Activated CD4-positive, alpha-beta T cell treated with anti-CD3 and anti-CD28 coated beads, Interleukin-10, Interleukin-2, amounts not matched to agents 100 ng/mL and 50 ng/mL, durations not matched to agents 16 hours and 8 hours (primary cell): ENCODE data around the gene HOXD8.

Experiments used
- DNase-seq: peaks from one replicate; pipeline ENCODE4 v3.0.0-alpha.2; 2020

Gene HOXD8

GRCh38 chr2:176147800-176148496 lies 18.4 kb downstream of the HOXD8 start:
- DNase-seq: no peak

DNA sequence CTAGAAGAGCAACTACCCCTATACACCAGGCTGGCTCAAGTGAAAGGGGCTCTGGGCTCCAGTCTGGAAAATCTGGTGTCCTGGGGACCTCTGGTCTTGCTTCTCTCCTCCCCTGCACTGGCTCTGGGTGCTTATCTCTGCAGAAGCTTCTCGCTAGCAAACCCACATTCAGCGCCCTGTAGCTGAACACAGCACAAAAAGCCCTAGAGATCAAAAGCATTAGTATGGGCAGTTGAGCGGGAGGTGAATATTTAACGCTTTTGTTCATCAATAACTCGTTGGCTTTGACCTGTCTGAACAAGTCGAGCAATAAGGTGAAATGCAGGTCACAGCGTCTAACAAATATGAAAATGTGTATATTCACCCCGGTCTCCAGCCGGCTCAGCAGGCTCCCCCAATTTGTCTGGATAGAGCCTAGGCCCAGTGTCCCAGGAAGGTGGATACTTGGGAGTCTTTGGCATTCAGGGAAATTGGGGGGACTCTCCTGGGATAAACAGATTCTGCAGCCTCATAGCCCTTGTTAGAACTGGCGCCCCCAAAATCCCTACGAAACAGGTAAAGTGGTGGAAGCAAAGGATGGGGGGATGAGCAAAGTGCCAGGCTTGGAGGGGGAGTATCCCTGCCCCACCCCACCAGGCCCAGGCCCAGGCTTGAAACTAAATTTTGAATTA lies 19.4 kb downstream of the HOXD8 start:
- DNase-seq: no peak

- no peak for DNase-seq
Observed at GRCh38 chr2:176149481-176149938, 20.0 kb downstream of the HOXD8 start.

- DNase-seq: no peak
Observed at GRCh38 chr2:176149939-176150583, 20.6 kb downstream of the HOXD8 start.

DNA sequence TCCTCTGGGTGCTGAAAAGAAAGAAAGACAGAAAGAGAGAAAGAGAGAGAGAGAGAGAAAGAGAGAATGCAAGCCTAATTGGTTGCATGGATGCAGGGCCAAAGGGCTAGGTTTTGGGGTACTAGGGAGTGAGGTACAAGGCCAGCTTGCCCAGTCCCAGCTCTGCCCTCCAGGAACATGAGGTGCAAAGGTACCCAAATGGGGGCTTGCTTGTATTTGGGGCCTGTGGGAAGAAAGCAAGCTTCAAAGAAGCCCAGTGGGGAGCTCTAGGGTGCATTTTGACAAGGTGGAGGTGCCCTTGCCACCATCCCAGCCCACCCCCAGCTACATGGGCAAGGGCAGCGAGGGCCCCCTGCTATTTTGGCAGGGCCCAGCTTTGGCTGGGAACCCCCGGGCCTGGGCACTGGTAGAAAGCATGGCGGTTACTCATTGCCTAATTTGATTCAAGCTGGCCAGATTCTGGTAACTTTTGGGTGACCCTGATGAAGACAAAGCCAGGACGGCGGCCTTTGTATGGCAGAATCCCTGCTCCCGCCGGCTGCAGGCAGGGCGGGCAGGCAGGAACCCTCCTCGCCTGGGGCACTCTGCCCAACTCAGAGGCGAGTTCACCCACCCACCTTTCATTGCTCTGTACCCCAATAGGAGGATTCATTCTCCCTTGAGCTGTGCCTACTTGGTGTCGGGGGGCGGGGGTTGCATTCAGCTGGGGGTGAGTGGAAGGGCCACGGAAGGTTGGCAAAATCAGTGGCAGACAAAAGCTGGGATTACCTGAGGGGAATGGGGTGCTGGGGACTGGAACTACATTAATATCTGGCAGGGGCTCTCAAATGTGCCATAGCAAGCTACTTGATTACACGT lies 21.3 kb downstream of the HOXD8 start:
- DNase-seq: no peak

DNA sequence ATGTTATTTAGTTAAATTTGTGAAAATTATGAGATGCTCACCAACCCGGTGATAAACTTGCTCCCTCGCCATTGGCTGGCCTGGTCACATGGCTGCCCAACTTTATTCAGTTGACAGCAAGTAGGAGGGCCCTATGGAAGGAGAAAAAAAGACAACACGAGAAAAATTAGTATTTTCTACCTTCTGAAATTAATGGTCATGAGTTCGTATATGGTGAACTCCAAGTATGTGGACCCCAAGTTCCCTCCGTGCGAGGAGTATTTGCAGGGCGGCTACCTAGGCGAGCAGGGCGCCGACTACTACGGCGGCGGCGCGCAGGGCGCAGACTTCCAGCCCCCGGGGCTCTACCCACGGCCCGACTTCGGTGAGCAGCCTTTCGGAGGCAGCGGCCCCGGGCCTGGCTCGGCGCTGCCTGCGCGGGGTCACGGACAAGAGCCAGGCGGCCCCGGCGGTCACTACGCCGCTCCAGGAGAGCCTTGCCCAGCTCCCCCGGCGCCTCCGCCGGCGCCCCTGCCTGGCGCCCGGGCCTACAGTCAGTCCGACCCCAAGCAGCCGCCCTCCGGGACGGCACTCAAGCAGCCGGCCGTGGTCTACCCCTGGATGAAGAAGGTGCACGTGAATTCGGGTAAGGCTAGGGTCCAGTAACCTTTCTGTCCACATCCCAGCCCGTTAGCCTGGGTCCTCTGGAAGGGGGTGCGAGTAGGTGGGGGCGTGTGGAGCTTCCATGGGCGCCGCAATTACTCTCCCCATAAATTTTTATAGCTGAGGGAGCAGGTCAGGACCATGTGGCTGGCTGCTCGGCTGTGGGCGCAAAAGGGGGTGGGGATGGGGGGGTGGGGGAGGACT lies 22.2 kb downstream of the HOXD8 start, which contains the start of gene HOXD4:
TSS of gene HOXD4 (plus strand) at position 109 of the 846 bp plus-strand sequence. CDS start at position 193, 84 bp downstream.
- no peak for DNase-seq

DNA sequence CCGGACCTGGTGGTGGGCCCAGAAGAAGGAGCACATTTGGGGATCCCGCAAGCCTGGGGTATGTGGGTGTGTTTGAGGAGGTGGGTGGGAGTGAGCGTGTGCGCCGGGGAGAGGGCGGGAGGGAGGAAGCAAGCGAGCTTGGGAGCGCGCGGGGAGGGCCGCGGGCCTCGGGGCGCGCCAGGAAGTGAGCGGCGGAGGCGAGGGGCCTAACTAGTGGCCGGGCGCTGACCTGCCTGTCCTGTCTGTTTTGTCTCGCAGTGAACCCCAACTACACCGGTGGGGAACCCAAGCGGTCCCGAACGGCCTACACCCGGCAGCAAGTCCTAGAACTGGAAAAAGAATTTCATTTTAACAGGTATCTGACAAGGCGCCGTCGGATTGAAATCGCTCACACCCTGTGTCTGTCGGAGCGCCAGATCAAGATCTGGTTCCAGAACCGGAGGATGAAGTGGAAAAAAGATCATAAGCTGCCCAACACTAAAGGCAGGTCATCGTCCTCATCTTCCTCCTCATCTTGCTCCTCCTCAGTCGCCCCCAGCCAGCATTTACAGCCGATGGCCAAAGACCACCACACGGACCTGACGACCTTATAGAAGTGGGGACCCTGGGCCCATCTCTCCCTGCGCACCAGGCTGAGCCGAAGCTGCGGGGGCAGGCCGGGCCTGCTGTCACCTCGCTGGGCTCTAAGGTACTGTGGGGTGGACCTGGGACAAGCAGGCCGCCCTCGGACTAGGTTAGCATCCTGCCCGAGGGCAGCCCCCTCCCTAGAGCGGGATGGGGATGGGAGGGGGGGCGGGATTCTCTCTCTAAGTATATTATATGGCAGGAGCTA lies 23.1 kb downstream of the HOXD8 start:
- no peak for DNase-seq

DNA sequence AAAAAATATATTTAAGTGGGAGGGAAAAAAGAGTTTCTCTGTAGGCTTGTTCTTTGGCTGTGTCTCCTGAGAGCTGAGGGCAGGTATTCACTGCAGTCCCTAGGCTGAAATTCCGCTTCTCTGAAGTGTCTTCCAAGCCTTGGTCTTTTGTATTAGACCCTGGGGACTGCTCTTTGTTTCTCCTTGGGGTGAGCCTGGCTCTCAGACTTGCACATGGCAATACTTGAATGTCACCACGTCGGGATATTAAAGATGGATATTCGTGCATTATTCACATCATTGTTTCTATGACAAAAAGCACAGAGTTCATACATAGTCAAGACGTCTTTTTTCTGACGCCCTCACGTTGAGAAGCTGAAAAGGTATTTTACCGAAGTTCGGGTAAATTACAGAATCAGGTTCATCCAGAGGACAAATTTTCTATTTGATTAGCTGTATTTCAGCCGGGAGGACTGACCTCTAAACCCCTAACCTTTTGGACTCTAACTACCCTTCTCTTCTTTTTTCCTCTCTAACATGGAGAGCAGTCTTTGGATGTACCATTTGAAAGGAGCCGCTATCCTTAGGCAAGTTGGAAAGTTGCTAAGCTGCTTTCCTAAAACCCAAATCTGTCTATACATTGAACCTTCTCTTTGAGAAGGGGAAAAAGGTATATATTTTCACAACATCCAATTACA lies 25.2 kb downstream of the HOXD8 start:
- DNase-seq: no peak

- DNase-seq: no peak
Observed at GRCh38 chr2:176155356-176156044, 26.0 kb downstream of the HOXD8 start.

DNA sequence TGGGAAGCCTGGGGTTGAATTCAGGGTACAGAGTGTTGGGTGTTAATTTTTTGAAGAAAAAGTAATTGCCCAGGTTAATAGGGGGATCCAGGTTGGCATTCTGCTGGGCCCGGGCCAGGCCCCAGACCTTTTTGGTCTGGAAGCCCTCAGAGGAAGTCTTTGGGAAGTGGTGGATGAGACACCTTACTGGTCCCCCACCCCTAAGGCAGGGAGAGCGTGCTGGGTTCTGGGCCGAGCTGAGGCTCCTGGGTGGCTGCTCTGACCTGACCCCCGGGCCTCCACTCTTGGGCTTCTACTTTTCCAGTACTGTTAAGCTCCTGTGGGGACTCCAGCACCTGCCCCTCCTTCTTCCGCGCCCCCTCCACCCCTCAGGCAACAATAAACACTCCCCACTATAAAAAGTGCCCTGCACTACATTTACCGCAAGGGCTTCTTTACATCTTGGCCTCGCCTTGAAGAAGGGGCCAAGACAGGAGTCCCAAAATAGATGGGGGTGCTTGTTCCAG lies 26.8 kb downstream of the HOXD8 start:
- DNase-seq: no peak

- DNase-seq: no peak
Observed at GRCh38 chr2:176156807-176157498, 27.4 kb downstream of the HOXD8 start, which contains the start of gene HOXD3. TSS of gene HOXD3 (plus strand) at chr2:176157307. CDS start at chr2:176169115, 11,808 bp downstream.

- no peak for DNase-seq
Observed at GRCh38 chr2:176157499-176158185, 28.1 kb downstream of the HOXD8 start.

GRCh38 chr2:176158186-176158591 lies 28.7 kb downstream of the HOXD8 start:
- DNase-seq: no peak

- no peak for DNase-seq
Observed at GRCh38 chr2:176158855-176159662, 29.6 kb downstream of the HOXD8 start.

DNA sequence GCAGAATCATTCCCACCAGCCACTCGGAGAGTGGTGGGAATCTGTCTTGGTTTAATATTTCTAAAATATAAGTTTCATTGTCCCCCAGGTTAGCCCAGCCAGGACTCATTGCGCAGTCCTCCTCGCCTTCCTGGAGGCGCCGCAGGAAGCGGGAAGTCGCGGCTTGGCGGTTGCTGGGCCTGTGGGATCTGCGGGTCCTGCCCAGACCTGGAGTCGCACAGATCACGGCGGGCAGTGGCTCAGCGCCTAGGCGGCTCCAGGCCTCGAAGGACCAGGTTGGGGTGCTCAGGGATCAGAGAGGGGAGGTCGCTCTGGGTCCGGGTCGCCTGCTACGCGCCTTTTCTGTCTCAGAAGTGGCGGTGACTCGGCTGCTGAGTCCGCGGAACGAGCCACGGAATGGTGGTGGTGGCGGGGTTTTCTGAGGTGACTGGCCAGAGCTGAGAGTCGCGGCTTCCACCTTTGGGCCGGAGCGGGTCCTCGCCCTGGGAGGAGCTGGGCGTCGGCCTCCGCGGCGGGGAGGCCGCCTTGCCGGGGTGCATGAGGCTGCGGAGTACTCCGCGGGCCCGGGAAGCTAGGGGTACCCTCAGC lies 30.3 kb downstream of the HOXD8 start:
- DNase-seq: no peak

DNA sequence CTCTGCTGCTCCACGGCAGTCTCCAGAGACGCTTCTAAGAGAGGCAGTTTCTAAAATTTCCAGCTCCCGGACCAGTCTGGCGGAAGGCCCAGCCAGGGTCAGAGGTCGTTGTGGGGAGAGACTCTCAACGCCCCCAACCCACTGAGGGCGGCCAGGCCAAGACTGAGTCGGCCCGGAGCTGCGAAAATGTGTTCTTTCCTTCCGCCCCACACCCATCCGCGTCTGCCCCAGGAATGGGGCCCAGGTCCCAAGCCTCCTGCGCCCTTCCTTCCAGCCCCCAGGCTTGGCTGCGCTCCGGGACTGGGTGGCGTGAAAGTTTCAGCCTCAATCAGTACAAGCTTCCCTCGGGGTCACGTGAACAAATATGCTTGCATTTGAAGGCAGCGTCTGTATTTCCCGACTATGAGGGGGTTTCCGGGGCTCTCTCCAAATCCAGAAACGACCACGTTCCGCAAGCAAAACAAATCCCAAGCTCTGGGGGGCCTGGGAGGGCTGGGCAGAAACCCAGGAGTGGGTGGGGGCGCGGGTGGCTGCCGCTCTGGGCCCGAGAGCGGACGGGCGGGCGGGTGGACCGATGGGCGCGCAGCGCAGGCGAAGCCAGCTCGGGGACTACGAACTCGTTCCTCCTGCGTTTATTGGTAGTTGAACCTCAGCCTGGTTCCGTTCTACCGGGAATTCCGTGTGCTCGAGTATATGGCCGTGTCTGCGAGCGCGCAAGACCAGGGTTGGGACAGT lies 30.9 kb downstream of the HOXD8 start:
- DNase-seq: no peak
